NCI-H2196 treated with DMSO at 0.1 percent for 48 hours (cell line): ENCODE data around the gene RALGAPB.

Experiments
- DNase-seq: peaks from one replicate; lab custom pipeline; 2025; ENCODE audit not compliant: unreplicated experiment; lab: John Stamatoyannopoulos, UW

RALGAPB gene

DNA sequence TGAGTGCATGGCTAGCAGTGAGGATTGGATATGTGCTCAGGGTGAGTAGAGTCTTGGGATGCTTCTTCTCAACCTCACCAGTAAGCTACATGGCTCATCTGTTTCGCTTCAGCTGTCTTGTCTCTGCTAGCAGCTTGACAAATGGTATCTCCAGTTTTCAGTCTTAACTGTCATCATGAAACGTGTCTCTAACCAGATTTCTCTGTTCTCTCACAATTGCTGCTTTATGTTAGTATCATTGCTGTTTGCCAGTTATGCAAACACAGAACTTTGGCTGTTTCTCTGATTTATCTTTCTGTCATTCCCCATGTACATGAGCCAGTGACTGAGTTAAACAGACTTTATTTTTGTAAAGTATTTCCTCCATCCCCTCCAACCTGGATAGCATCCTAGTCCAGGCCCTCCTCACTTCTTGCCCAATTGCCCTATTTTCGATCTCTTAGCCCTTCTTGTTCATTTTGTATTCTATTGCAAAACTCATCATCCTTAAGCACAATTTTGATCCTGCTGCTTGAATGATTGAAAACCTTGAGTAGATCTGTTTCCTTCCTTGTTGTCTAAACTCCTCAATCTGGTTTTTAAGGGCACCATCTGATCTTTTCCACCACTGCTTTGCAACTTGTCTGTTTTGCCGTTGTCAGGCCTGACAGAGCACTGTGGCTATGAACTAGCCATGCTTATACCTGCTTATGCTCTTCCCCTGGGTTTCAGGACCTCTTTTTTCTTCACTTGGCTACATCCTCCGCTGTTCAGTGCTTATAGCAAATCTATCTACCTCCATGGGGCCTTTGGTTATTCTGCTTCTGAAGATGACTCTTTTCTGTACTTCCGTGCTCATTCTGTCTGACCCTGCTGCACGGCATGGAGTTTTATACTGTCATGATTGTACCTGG lies 70.6 kb downstream of the RALGAPB start:
- DNase-seq: no peak

DNA sequence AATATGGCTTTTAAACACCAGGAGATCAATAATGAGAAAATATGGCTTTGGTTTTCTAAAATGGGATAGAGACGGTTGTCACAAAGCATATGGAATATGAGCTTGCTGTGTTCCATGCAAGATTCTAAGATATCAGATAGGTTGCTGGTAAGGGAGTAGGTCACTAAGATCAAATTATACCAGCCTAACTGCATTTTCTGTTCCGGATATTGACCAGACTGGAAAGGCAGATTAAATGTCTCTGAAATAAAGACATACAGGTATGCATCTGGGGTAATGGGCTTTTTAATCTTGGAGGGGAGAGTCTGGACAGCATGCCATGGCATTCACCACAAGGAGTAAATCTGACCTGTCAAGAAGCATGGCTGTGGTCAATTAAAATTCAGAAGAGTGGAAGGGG lies 73.1 kb downstream of the RALGAPB start:
- DNase-seq: no peak

DNA sequence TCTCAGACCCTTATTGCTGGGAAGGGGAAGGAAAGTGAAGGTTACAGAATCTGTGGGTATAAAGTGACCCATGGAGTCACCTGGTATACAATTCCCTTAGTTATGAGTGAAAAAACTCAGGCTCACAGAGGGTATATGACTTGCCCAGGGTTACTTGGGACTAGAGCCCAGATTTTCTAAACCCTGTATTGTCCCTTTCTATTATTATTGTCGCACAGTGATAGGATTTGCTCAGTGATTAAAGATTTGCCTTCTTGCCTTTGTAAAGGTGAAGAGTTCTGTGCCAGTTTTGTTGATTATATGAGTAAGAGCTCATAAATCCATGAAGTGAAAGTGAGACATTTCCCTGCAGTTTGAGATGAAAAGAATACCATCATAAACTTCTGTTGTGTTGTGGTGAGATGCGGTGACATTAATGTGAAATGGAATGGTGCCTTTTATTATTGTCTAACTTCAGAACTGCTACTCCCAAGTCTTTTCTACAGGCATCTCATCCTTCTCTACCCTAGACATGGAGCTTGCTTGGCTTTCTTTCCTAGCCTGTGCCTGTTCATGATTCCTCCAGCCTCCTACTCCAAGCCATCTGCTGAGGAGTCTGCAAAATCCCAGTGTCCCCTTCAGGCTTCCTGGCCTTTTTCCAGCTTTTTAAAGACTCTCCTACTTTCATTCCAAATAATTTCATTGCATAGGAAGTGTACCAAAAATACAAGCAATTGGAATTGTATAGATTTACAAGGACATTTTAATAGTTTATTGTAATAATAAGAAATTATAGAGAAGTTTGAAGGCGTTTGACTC lies 74.8 kb downstream of the RALGAPB start:
- no peak for DNase-seq

GRCh38 chr20:38548356-38549083 lies 75.9 kb downstream of the RALGAPB start:
- DNase-seq: no peak

- DNase-seq: no peak
These were observed 77.6 kb downstream of the RALGAPB start for GRCh38 chr20:38550274-38550673.

GRCh38 chr20:38551056-38551626 lies 78.5 kb downstream of the RALGAPB start:
- no peak for DNase-seq

- DNase-seq: no peak
These were observed 82.3 kb downstream of the RALGAPB start for GRCh38 chr20:38554986-38555385.

DNA sequence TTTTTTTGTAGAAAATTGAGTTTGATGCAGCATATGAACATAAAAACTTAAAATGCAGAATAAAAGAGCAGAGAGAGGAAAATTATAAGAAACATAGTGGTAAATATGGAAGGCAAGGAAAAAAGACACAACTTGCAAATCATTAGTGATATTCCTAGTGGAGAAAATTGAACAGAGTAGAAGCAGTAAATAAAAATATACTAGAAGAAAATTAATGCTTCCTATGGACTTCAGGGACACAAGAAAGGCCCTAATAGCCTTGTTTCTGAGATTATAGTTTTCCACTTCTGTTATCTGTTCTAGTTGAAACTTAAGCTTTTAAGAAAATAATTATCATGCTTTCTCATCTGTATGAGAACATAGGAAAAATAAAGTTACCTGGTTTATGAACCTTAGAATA lies 82.8 kb downstream of the RALGAPB start:
- DNase-seq: no peak

DNA sequence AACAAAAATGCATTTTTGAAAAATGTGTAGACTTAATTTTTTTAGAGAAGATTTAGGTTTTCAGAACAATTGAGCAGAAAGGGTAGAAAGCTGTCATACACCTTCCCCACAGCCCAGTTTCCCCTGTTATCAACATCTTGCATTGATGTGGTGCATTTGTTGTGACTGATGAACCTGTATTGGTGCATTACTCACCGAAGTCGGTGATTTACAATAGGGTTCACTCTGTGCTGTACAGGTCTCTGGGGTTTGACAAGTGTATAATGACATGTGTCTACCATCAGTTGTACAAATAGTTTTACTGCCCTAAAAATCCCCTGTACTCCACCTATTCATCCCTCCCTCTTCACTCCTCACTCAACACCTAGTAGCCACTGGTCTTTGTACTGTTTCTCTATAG lies 84.5 kb downstream of the RALGAPB start:
- no peak for DNase-seq

GRCh38 chr20:38558596-38559360 lies 86.1 kb downstream of the RALGAPB start:
- no peak for DNase-seq

DNA sequence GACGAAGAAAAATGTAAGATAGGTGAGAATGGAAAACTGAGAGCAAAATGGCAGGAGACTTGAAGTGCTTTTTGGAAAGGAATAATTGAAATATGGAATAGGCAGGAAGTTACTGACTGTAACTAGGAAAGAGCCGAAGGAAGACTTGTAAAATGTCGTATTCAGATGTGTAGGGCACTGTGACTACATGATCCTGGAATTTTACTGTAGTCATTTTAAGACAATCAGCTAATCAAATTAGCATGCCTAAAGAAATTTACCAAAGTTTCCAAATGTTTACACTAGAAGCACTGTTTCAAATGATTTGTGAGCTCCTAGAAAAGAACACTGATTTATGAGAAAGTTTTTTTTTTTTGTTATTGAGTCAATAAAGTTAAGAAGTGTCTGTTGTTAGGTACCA lies 87.1 kb downstream of the RALGAPB start:
- no peak for DNase-seq

GRCh38 chr20:38563802-38564431 lies 91.3 kb downstream of the RALGAPB start:
- no peak for DNase-seq

GRCh38 chr20:38564680-38565079 lies 92.0 kb downstream of the RALGAPB start:
- DNase-seq: no peak

- no peak for DNase-seq
These were observed 93.5 kb downstream of the RALGAPB start for GRCh38 chr20:38566036-38566598.

- DNase-seq: no peak
These were observed 97.3 kb downstream of the RALGAPB start for GRCh38 chr20:38569747-38570525.

GRCh38 chr20:38573413-38573812 lies 100.8 kb downstream of the RALGAPB start:
- DNase-seq: no peak

- DNase-seq: no peak
These were observed 106.7 kb downstream of the RALGAPB start for GRCh38 chr20:38579219-38579910.

- no peak for DNase-seq
These were observed 107.3 kb downstream of the RALGAPB start for GRCh38 chr20:38579921-38580320.
